HG02588 (cell line): Measurements from ENCODE around the gene TMCC3.
A peak's percentile ranks its signal among the peaks of the same experiment; 100 is the strongest.
"Not testable (repeated sequence)": the region's sequence is repeated elsewhere in the genome, so short reads cannot be mapped to it uniquely, and the experiment has no call there.

Source experiments
- ATAC-seq: cut with Tn5 transposase; IDR thresholded peaks from one replicate; pipeline ENCODE4 v1.9.1; 2021; ENCODE audit warnings: mild to moderate bottlenecking, moderate library complexity; ENCODE audit not compliant: unreplicated experiment

TMCC3 gene

DNA sequence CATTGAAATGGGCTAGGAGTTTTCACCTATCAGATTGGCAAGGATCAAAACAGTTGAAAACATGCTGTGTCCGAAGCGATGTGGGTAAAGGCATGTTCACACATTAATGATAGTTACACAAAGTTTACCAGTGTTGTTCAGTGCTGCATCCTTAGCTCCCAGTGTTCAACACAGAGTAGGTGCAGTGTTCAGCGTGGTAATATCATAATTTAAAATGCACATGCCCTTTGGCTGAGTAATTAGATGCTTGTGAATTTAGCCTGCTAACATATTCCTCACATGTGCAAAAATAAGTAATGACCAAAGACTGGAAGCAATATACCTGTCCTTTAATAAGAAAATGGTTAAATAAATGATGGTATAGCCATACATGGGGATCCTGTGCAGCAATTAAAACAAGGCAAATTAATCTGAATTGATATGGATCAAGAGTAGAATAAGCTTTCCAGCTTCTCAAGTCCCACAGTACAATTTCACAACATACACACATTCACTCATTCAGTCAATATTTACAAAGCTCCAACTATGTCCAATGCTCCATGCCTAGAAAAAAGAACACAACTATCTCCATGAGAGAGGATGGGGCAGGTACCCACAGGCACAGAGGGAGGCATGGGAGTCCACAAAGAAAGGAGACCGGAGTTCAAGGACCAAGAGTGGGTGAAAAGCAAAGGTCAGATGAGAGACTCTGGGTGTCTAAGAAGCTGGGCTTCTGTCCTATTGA, 12.8 kb downstream of the TMCC3 start:
- no peak for ATAC-seq

DNA sequence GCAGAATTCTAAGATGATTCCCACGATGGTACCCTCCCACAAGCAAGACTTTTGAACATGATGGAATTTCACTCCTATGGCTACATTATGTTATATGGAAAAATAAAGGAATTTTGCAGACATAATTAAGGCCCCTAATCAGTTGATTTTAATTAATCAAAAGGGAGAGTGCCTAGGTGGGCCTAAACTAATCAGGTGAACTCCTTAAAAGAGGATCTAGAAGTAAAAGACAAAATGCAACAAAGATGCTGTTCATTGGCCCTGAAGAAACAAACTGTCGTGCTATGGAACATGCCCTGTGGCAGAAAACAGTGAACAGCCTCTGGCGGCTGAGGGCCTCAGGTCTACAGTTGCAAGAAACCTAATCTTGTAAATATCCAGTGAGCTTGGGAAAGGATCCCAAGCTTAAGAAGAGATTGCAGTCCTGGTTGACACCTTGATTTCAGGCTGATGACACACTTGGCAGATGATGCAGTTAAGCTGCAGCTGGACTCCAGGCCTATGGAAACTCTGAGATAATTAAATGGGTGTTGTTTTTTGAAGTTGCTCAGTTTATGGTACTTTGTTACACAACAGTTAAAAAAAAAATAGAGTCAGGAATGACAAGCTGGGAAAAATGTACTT, 13.8 kb downstream of the TMCC3 start:
- ATAC-seq, result no peak

DNA sequence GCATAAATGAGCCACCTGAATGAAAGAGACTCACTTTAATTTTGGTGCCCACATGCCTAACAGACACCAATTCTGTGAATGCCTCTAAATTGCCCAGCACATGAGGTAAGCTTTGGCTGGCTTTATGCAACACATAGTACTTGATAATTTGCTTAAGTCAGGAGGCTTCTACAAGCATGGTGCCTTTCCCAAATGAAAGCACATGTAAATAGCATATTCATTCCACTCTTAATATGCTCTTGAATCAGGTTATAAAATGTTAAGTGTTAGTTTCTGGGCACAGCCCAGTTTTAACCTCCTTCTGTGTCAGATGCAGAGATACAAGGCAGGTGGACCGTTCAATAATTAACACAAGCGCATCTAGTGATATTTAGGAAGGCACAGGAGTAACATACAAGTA, 15.6 kb downstream of the TMCC3 start:
- ATAC-seq, result no peak

DNA sequence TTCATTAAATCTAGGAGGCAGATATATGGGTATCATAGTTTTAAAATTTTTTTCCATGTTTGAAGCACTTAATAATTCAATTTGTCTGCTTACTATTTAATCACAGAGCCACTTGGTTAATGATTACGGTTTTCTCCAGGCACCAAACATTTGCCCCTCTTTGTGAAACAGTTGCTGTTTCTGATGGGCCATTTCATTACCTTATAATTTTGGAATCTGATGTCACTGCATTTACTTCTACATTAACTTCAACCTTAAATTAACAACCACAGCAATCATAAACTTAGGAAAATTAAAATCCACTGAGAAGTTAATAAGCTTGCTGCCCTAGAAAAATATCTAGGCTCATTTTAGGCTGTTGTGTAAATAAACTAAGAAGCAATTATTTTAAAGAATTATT, 17.0 kb downstream of the TMCC3 start:
- no peak for ATAC-seq

DNA sequence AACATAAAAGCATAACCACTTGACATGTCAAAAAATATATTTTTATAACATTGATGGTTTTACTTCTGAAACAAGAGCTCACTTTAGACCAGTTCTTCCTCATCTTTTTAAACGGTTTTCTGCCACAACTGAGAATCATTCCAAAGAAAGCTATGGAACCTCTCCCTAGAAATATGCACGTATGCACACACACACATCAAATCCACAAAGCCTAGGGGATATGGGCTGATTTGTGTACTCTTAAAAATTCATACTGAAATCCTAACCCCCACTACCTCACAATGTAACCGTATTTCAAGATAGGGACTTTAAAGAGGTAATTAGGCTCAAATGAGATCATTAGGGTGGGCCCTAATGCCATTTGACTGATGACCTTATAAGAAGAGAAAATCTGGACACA, 19.3 kb downstream of the TMCC3 start:
- no peak for ATAC-seq

DNA sequence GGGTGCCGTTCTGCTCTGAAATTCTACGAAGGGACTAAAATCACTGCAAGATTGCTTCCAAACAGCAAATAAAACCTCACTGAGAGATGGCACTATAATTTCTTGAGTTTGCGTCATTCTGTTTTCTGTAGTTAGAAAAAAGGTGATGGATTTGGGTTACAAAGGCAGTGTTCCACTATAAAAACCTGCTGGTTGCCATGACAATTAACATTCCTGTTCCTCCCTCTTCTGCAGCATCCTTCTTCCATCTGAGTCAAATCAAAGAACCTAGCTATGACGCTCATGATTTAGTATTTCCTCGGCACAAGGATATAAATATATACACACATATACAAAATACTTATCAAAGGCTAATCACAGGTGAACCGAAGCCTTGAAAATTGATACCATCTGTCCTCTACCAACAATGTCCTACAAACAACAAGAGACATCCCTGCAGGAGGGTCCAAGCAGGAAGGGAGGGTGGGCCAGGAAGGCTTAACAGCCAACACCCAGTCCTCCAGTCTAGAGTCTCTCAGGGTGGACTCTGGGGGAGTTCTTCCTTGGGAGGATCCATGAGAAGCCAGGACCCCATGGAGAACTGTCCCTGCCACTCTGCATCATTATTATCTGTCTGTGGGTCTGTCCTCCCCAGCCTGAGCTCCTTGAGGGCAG, 21.4 kb downstream of the TMCC3 start:
- no peak for ATAC-seq

DNA sequence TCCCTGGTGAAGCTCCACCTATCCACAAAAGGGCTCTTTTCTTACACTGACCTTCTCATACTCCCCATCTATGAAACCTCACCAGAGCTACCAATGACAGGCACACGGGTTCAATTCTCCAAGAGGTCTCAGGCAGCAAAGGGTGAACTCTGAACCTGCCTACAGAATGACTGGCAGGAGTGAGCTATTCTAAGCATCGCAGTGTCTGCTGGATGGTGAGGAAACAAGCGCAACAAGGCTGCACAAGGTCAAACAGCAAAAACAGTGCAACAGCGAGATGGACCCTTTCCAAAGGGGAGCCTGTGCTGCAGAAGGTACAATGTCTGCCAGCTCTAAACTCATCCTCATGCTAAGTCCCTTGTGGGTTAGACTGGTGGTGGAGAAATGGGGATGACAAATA, 22.0 kb downstream of the TMCC3 start:
- no peak for ATAC-seq

DNA sequence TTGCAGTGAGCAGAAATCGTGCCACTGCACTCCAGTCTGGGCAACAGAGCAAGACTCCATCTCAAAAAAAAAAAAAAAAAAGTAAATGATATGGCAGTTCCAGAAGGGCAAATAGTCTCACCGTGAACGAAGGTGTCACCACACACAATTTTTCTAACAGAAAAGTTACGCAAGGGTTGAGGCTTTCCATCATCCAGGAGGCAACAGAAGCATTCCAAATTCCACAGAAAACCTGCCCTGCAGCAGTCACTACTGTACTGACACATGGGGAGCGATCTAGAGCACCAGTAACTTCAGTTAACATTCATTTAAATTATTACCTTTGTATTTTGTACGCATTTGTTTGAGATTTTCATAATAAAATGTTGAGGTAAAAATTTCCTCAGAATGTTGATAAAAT, 24.8 kb downstream of the TMCC3 start:
- no peak for ATAC-seq

DNA sequence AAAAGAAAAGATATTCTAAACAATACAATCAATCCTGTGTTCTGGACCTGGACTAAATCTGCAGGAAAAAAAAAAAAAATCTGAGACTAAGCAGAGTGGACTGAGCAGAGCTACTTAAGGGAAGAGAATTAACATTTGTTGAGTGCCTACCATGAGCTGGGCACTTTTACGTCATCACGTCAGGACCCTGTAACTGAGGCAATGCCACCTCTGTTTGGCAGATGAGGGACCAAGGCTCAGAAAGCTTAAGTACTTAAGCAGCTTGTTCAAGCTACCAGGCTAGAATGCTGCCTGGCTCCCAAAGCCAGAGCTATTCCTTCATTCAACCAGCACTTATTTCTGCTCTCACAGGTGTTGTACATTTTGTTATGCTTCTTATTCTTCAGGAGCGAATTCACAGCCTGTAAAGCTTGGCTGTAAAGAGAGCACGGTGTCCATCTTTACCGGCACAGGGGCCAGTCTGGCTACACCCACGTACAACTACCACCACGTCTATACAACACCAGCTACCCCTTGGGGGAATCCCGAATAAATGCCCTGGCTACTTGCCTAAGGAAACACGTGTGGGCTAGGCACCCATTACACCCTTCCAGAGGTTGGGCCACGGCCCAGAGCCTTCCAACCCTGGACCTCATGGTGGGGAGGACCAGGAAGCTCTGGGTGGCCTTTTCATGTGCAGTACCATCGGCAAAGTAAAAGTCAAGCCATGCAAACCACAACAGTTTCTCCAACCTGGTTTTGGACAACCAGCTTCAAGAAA, 27.0 kb downstream of the TMCC3 start:
- no peak for ATAC-seq

DNA sequence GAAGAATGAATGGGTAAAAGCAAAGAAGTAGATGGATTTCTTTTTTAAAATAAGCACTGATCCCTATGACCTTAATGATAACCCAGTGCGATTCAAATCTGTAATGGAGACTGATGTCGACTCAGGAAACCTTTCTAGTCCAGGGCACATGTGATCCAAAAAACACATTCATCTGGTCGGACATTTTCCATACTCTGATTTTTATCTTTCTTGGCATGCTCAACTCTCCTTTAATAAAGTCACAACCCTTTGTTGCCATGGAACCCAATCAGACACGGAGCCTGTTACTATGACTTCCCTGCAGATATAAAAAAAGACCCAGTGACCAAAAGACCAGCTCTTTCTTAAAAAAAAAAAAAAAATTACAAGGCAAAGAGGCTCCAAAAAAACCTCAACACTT, 27.9 kb downstream of the TMCC3 start:
- no peak for ATAC-seq

DNA sequence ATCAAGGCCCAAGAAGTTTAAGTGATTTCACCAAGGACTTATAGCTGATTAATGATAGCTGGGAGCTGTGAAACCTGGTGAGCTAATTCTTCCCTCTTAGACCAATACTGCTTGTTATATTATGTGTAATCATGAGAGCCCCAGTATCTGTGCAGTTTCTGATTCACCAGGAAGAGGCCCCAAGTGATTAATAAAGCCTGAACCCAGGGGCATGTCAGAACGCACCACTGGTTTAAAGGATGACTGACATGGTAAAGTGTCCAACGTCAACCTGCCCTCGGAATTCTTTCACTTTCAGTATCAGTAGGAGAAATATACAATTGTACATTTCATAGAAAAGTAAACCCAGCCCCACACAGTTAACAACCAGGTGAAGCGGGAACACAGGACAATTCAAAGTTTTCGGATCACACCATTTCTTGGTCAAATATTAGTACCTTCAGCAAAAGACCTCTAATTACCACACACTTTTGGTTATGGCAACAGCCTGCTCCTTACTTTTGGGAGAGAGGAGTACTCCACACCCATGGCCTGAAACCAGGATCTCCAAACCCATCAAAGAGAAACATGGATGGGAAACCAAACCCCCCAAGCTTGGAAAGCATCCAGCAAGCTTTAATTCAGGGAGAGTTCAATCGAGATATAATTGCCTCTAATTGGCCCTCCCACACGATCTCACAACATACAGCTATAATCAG, 28.5 kb downstream of the TMCC3 start:
- peak; percentile 93 for ATAC-seq

DNA sequence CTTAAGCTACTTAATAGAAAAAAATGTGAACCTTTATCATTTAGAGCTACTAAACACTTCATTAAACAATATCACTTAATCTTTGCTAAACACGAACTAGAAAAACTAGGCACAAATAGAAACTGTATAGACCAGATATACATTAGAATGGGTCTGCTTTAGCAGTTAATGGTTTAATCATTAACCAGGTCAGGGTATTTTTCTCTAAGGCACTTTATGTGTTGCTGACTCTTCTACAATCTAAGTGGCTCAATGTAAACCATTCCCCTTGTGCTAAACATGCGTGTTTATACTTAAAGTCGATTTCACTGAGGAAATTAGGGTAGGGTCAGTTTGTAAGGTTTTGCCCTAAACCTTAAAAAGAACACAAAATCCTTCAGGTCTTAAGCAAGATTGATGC, 29.7 kb downstream of the TMCC3 start:
- no peak for ATAC-seq

DNA sequence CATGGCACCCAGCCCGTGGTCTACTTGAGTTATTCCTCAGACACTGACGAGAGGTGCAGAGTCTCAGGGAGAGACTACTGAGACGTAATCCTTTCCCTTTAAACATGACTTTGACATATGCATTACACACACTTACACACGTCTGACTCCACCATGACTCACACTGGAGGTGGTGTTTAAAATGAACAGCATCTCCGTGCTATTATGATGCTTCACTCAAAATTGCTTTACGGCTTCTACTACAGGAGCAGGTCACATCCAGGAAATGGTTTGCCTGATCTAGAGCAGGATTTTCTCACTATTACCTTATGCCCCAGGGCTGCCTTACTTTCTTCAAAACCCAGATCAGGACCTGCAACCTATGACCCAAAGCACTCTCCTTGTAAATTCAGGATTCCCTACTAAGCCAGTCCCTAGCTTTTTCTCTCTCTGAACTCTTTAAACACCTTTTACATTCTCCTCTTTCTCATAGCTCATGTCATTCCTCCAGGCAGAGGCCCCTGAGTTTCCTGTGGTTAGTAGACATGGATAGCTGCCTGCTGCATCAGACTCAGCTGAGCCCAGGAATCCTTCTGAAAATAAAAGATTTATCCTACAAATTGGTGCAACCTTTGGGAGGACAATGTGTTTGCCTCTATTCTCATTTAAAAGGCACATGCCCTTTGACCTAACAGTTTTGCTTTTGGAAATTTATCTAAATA, 31.2 kb downstream of the TMCC3 start:
- no peak for ATAC-seq

DNA sequence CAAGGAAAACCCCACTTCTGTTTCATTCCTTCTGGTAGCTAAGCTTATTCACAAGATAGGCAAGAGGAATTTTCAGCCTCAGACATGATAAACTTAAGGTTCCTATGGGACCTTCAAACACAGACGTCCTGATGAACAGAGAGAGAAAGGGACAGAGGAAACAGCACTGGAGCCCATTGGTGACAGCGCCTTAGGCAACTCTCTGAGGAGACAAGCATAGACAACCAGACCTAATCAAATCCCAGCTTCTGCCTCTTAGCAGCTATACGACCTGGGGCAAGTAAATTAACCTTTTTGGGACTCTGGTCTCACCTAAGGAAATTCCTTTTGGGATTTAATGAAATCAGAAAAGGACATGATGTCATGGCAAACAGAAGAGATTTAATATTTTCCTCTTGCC, 33.3 kb downstream of the TMCC3 start:
- ATAC-seq, result no peak

DNA sequence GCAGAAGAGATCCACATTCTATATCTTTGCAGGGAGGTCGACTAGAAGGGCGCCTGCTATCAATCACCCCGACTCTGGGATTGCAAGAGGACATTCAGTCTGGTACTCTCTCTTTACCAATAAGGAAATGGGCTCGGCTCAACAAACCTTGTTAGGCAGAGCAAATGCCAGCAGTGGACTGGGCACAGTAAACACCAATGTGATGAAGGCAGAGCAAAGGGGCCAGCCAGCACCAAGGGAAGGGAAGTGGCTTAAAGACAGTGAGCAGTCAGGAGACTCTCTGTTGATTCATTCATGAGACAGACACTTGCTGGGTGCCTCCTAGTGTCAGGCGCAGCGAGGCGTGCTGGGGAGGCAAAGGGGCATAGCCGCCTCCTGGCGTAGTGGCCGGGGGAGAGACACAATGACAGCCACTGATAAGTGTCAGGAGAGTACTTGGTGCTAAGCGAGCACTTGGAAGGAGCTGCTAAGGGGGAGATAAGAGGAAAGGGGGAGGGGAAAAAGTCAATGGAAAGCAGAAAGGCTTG, 34.1 kb downstream of the TMCC3 start:
- ATAC-seq, result no peak

DNA sequence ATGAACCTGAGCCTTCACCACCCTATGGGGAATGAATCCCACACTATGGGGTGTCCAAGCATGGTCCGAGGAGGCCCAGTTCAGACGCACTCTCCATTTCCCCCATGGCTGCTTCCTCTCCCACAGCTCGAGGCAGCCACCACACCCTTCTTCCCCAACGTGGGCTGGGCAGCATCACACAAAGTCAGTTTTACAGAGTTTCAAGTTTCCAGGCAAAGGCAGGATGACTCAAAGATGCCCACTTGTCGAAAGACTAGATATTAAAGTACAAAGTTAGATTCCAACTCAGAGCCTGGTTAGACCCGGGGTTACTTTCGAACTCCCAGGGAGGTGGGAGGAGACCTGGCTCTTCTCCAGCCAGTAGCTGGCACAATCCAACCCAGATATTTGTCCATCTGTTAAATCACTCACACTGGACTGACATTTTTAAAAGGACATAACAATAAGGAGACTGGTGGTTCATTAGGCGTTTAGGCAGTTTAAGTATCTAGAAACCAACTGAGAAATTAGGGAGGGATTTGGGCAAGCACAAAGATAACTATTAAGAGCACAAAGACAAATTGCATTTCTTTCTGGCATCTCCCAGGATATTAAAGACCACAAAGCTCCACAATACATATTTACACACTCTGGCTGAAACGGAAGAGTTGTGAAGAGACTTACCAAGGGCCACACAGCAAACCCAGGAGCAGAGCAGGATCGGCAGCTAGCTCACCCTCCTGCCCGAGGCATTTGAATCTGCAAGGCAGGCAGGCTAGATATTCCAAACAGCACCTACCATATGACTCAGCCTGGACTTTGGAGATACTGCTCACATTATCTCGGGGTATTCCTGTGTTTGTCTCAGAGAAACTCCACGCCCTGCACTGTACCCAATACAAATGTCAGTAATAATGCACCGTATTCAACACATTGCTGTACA, 34.8 kb downstream of the TMCC3 start:
- ATAC-seq, result no peak

DNA sequence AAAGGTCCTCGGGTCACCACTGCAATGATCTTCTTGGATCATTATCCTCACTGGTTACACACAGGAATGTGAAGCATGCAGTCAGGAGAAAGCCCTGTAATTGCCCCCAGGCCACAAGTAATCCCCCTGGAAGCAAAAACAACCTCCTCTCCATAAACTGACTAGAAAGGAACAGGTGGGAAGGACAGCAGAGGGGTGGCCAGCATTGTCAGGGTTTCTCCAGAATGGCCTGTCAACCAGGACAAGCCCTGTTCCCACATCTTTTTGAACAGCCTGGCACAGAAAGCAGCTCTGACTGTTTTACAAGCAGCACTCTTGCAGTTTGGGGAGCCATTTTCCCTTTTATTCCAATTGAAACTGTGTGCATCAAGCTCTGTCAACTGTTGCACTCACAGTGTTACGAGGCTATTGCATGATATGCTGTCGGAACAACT, 36.1 kb downstream of the TMCC3 start:
- no peak for ATAC-seq

DNA sequence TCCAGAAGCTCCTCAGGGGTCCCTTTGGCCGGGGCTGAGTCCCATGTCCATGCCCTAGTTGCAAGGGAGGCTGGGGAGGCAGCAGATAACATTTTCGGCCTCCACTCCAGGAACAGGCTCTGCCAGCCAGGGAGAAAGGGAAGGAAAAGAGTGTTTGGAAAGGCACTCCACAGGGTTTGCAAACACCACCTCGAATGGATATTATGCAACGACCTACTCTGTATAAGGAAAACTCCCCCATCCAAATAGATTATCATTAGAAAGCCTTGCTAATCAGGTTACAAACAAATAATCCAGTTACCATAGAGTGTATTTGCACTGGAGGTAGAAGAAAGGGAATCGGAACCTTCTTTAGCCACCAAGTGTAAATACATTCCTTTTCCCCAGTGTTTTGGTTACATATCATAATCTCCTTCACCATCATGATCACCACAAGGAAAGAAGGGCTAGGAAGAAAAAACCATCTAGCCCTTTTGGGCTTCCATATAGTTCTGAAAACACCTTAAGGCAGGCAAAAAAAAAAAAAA, 40.4 kb downstream of the TMCC3 start:
- ATAC-seq, result no peak

DNA sequence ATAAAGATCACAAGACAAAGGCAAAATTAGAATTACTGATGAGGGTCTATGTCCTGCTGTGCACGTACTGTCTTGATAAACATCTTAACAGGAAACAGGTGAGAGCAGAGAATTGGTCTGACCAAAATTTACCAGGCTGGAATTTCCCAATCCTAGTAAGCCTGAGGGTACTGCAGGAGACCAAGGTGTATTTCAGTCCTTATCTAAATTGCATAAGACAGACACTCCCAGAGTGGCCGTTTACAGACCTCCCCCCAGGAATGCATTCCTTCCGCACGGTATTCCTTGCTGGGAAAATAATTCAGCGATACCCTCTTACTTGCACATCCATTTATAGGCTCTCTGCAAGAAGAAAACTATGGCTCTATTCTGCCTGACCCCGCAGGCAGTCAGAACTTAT, 43.5 kb downstream of the TMCC3 start:
- ATAC-seq, result not testable (repeated sequence)
